HG03469 (cell line): Measurements from ENCODE around the gene PDE4A.
"Not testable (repeated sequence)": the region's sequence is repeated elsewhere in the genome, so short reads cannot be mapped to it uniquely, and the experiment has no call there.

Experiments used
- ATAC-seq: cut with Tn5 transposase; IDR thresholded peaks from one replicate; pipeline ENCODE4 v1.9.1; 2021; ENCODE audit warnings: mild to moderate bottlenecking, moderate library complexity, moderate number of reproducible peaks; ENCODE audit not compliant: unreplicated experiment

The PDE4A gene

GRCh38 chr19:10403137-10404021, 17.0 kb upstream of the PDE4A start, which contains the start of gene CDC37:
CDC37 (minus strand) TSS chr19:10403542; CDS start chr19:10403479, 63 bp downstream.
- ATAC-seq, result peak; percentile 58

- no peak for ATAC-seq
These were observed 15.2 kb upstream of the PDE4A start for GRCh38 chr19:10404888-10405820.

GRCh38 chr19:10406191-10406590, 14.1 kb upstream of the PDE4A start:
- ATAC-seq, result no peak

GRCh38 chr19:10407096-10407495, 13.2 kb upstream of the PDE4A start:
- no peak for ATAC-seq

- ATAC-seq, result no peak
These were observed 11.6 kb upstream of the PDE4A start for GRCh38 chr19:10408511-10409283.

GRCh38 chr19:10411224-10411623, 9.1 kb upstream of the PDE4A start:
- ATAC-seq, result not testable (repeated sequence)

GRCh38 chr19:10412257-10412977, 7.9 kb upstream of the PDE4A start:
- peak; percentile 29 for ATAC-seq

GRCh38 chr19:10416083-10416379, 4.3 kb upstream of the PDE4A start:
- ATAC-seq, result no peak

- peak; percentile 35 for ATAC-seq
These were observed 3.7 kb upstream of the PDE4A start for GRCh38 chr19:10416380-10417257.

GRCh38 chr19:10417541-10418234, 2.6 kb upstream of the PDE4A start:
- ATAC-seq, result no peak

GRCh38 chr19:10418235-10418484, 2.2 kb upstream of the PDE4A start:
- ATAC-seq, result no peak

- no peak for ATAC-seq
These were observed 1.7 kb upstream of the PDE4A start for GRCh38 chr19:10418485-10419199.

GRCh38 chr19:10419200-10419645, 1.1 kb upstream of the PDE4A start:
- no peak for ATAC-seq

GRCh38 chr19:10419646-10420443, 493 bp upstream of the PDE4A start:
- no peak for ATAC-seq

- no peak for ATAC-seq
These were observed 1.1 kb downstream of the PDE4A start for GRCh38 chr19:10421240-10422045.

- ATAC-seq, result no peak
These were observed 1.7 kb downstream of the PDE4A start for GRCh38 chr19:10422046-10422461.

- ATAC-seq, result no peak
These were observed 2.5 kb downstream of the PDE4A start for GRCh38 chr19:10422846-10423245.
